HG02973 (cell line): ENCODE measurements around the gene HCN3.

Experiments used
- ATAC-seq: cut with Tn5 transposase; IDR thresholded peaks from one replicate; pipeline ENCODE4 v1.9.1; 2021; ENCODE audit warnings: moderate library complexity; ENCODE audit not compliant: unreplicated experiment

HCN3 gene

GRCh38 chr1:155254228-155254713 lies 23.0 kb upstream of the HCN3 start:
- ATAC-seq = no peak

DNA sequence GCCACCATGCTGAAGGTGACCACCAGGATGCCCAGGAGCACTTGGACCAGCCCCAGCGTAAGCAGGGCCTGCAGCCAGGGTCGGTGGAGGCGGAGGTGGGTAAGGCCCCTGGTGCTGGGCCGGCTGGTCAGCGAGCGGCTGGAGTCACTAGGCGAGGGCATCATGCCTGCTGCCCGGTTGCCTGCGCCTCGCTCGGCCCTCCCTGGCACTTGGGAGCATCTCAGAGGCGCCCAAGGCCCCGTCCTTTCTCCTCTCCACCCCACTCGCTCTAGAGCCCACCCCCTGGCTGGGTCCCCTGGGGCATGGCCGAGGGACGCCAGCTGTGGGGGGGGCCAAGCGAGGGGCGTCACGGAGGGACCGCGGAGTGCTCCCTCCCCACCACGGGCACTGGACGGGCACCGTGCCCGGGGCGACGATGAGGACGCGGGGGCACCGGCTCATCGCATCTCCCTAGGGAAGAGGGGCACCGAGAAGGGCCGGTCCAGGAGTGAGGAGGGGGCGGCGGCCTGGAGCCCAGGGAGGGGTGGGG lies 22.5 kb upstream of the HCN3 start:
- no peak for ATAC-seq

- no peak for ATAC-seq
These were observed 21.8 kb upstream of the HCN3 start, which contains the start of gene ENTREP3 for GRCh38 chr1:155255243-155256007. TSS of gene ENTREP3 (minus strand) at chr1:155255483. CDS start at chr1:155254877, 606 bp downstream.

GRCh38 chr1:155256058-155256852 lies 21.0 kb upstream of the HCN3 start:
- ATAC-seq = no peak

- no peak for ATAC-seq
These were observed 17.0 kb upstream of the HCN3 start for GRCh38 chr1:155260276-155260675.

DNA sequence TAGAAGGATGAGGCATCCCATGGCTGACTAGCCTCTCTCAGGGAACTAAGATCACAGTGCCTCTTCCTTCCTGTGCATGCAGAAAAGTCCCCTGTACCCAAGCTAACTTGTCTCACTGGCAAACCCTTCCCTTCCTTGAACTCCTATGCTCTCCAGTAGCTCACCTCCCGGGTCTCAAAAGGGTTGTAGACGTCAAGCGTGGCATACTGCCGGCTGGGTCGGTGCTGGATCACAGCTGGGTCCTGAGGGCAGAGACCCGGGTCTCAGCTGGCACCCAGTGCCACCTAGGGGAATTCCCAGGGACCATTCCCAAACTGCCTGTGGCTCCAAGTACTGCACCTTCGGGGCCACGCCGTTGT lies 15.8 kb upstream of the HCN3 start:
- ATAC-seq = no peak

DNA sequence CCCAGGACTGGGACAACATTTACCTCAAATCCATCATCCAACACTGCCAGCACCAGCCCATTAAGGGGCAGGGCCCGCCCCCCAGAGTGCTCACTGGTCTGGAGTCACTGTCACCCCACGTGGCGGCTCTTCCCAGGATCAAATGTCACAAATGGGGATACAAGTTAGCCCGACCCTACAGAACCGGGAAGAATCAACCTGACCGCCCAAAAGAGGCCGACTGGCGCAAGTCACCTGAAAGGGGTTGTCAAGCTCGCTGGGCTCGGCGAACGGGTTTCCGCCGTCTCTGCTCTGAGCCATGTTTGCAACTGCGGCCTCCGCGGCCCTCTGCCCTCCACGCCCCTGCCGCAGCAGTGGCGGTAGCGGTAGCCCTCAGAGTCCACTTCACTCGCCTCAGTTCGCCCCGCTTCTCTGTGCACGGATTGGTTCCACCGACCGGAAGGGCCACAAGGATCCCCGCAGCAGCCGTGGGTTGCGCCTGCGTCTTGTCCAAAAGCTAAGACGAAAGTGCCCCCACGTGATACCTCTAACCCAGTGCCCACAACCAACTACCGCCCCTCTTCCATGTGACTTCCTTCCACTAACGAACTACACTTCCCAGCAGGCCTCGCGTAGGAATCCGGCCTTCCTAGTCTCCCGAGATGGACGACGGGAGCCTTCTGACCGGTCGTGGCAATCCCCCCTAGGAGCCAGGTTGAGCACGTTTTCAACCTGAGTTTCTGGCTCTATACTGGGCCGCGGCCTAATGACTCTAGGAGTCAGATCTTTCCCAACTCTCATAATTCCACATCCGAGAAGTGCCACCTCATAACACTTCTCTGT lies 15.2 kb upstream of the HCN3 start, which contains the start of gene SCAMP3:
TSS of gene SCAMP3 (minus strand) at position 509 of the 822 bp plus-strand sequence. CDS start at position 300, 209 bp downstream.
- peak; percentile 69 for ATAC-seq

DNA sequence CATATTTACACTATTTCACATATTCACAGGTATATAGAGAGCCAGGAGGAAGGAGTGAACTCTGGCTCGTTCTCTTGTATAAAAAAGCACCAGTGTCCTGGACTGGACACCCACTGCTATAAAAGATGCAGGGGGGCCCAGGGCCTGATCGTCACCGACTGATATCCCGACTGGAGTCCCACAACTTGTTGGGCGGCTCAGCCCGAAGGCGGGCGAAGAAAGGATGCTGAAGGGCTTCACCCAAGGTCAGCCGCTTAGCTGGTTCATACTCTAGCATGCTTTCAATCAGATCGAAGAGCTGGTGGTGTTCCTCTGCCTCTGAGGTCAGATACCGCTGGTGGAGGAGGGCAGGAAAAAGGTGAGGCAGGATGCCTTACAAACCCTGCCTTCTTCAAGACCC lies 14.2 kb upstream of the HCN3 start:
- no peak for ATAC-seq

- no peak for ATAC-seq
These were observed 10.7 kb upstream of the HCN3 start for GRCh38 chr1:155266553-155266952.

- ATAC-seq = no peak
These were observed 9.9 kb upstream of the HCN3 start for GRCh38 chr1:155267373-155267772.

DNA sequence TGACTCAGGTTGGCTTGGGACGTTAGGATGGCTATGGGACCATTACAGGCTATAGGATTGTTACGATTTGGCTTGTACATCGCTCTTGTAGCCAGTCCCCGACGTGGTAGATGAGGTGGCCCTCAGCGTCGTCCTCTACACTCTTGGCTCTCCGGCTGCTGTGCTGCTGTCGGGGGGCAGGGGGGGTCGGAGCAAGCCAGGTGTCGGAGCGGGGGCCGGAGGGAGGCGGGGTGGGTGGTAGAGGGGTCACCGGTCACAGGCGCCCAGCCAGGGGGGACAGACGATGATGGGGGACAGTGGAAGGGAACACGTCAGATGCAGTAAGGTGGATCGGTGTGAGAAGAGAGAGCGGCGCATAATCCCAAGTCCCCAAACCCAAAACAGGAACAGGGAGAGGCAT lies 8.6 kb upstream of the HCN3 start:
- no peak for ATAC-seq

DNA sequence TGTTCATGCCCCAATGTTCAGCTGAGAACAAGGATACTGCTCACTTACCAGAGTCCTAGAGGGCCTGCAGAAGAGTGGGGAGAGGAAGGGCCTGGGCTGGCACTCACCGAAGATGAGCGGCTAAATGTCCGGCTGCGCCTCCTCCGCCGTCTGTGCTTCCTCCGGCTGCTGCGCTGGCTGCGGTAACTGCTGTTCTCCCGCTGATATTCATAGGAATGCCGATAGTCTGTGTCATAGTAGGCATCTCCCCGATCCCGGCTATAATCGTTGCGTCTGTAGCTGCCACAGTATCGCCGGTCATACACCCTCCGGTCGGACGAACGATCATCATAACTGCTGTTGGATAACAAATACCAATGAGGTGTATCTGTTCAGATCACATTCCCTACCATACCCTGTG lies 7.9 kb upstream of the HCN3 start:
- no peak for ATAC-seq

- peak; percentile 28 for ATAC-seq
These were observed 4.6 kb upstream of the HCN3 start for GRCh38 chr1:155272466-155273342.

DNA sequence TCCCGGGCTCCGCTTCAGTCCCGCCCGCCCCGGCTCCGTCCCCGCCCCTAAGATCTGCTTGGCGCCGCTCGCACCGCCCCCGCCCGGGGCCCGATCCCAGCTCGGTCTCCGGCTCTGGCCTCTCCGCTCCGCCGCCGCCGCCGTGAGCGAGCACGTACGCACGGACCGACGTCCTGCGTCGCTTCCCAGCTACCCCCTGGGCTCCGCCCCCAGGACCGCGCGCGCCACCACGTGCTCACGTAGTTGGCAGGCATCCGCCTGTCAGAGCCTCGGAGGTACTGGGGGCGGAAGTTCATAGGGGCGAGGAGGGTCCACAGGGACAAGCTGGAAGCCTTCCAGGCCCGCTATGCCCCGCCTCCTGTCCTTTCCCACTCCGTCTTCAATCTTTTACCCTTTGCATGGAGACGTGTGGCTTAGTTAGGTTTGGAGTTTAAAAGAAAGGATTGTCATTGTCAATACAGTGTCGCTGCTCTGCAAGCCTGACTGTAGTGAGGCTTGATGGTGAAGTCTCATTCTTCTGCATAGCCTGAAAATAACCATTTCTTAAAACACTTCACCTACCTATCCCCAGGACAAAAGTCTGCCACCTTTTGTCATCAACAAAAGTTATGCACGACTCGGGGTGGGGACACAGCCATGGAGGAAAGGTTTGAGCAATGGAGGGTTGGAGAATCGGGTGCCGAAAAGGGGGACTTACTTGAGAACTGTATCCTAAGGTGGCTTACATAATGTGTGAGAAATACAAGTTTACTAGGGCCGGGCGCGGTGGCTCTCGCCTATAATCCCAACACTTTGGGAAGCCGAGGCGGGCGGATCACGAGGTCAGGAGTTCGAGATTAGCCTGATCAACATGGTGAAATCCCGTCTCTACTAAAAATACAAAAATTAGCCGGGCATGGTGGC lies 3.7 kb upstream of the HCN3 start, which contains the start of gene CLK2:
TSS of gene CLK2 (minus strand) at position 162 of the 903 bp plus-strand sequence. CDS start 2,527 bp downstream, outside the sequence.
- ATAC-seq = peak; percentile 70

DNA sequence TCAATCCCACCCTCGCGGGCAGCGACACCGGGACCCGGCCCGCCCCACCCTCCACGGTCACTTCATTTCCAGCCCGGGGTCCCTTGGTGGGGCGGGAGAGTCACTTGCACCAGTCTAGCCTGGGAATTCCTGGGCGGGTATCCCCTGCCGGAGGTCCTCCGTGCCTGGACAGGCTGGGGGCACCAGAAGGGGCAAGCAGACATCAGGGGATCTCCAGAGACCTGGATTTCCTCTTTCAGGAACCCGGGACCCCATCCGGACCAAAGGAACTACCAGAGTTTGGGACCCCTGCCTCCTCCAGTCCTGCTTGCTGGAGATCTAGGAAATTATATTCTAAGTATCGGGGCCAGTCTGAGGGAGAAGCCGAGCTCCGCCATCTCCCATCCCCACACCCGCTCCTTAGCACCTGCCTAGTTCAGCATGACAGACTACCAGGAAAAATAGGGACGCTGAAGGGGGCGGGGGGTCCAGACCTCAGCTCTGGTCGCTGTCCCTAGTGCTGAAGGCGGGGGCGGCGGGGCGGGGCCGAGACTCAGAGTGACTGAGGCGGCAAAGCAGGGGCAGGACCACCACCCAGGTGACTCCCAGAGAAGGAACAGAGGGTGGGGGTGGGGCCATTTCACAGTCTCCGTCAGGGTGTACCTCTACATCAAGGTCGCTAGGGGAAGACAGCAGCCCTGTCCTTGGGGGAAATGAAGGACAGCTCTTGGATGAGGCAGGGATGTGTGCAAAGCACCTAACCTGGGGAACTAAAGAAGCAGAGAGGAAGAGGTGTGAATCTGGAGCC lies 832 bp downstream of the HCN3 start:
- no peak for ATAC-seq

GRCh38 chr1:155278689-155279160 lies 1.5 kb downstream of the HCN3 start:
- ATAC-seq = no peak

DNA sequence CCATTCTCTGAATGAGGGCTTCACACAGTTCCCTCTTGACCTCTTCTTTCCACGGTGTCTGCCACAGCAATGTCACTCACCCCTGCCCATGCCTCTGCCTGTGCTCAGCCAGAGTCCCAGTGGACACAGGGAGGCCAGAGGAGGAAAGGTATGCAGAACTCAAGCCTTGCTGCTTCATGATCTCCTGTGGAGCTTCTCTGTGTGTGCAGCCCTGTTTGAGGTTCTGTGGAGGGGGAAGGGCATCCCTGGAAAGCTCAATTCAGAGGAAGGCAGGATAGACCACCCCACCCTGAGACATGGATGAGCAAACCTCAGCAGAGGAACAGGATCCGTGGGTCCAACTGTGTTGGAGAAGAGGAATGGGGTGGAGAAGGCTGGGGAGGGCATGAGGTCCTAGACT lies 2.0 kb downstream of the HCN3 start:
- ATAC-seq = no peak
